GM18502 (cell line): ENCODE data around the gene DOHH.

Experiments used
- ATAC-seq: cut with Tn5 transposase; IDR thresholded peaks from one replicate; pipeline ENCODE4 v1.9.1; 2021; ENCODE audit warnings: mild to moderate bottlenecking; ENCODE audit not compliant: unreplicated experiment, poor library complexity

DOHH gene

DNA sequence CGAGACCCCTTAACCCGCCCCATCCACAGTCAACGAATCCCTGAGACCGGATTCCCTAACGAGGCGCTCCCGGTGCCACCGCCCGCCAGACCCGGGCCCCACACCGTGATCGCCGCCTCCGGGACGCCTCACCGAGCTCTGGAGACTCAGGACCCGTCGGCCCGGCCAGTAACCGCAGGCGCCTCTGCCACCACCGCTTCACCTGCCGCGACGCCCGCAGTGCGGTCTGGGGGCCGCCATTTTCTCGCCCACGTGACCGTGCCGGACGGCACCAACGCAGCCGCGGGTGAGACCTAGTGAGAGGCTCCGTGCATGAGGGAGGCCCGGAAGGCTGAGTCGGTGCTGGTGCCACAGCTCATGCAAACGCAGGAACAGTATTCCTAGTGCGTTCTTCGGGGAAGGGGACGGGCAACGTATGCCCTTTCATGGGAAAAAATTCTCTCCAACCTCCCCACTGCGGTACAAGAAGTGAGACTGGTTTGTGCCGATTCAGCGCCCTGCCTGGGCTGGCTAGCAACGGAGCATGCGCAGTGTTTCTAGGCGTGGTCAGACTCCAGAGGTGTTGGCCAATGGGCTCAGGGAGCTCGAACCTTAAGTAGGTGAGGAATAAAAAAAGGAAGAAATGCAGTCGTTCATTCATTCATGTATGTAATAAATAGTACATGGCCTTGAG lies at the start of gene DOHH:
Gene DOHH, minus strand, starts transcription at position 246 of the 673 bp plus-strand sequence. CDS start 3,860 bp downstream, outside the sequence.
- peak; percentile 84 for ATAC-seq

- ATAC-seq, result no peak
These were observed 49.3 kb upstream of the DOHH start for GRCh38 chr19:3549816-3550215.

GRCh38 chr19:3548606-3549005 lies 48.1 kb upstream of the DOHH start:
- ATAC-seq, result no peak

- ATAC-seq, result no peak
These were observed 47.4 kb upstream of the DOHH start for GRCh38 chr19:3547767-3548282.

- no peak for ATAC-seq
These were observed 46.8 kb upstream of the DOHH start for GRCh38 chr19:3547301-3547731.

GRCh38 chr19:3546119-3546518 lies 45.6 kb upstream of the DOHH start:
- no peak for ATAC-seq

GRCh38 chr19:3545669-3546034 lies 45.2 kb upstream of the DOHH start:
- no peak for ATAC-seq

DNA sequence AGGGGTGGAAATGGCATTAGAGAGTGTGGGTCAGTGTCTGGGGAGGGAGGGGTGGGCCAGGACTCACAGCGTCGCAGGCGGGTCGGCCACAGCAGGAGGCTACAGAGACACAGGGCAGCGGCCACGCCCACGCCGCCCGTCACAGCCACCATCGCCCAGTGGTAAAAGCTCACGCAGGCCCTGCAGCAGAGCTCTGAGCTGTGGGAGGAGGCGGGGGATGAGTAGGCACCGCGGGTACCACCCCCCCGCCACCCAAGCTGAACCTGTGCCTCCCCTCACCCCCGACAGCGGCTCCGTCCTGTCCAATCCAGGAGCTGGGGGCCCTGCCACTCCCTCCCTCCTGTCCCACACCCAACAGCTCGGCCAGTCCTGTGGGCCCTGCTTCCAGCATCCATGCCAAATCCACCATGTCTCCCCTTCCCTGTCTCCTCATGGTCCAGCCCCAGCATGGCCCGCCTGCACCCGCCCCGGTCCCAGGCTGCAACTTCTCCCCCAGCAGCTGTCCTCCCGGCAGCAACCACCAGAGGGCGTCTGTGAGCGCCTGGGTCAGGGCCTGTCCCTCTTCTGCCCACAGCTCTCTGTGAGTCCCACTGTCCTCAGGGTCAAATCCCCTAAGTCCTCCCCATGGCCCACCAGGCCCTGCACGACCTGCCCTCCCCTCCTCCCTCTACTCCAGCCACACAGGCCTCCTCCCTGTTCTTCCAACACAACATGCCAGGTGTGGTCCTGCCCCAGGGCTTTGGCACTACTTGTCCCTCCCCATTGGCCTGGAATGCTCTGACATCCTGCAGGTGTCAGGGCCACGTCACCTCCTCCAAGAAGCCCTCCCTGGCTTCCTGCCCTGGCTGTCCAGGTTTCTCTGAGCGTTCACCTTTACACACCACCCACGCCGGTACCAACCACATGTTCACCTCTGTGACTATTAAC lies 44.5 kb upstream of the DOHH start:
- no peak for ATAC-seq

- no peak for ATAC-seq
These were observed 43.5 kb upstream of the DOHH start for GRCh38 chr19:3544058-3544376.

DNA sequence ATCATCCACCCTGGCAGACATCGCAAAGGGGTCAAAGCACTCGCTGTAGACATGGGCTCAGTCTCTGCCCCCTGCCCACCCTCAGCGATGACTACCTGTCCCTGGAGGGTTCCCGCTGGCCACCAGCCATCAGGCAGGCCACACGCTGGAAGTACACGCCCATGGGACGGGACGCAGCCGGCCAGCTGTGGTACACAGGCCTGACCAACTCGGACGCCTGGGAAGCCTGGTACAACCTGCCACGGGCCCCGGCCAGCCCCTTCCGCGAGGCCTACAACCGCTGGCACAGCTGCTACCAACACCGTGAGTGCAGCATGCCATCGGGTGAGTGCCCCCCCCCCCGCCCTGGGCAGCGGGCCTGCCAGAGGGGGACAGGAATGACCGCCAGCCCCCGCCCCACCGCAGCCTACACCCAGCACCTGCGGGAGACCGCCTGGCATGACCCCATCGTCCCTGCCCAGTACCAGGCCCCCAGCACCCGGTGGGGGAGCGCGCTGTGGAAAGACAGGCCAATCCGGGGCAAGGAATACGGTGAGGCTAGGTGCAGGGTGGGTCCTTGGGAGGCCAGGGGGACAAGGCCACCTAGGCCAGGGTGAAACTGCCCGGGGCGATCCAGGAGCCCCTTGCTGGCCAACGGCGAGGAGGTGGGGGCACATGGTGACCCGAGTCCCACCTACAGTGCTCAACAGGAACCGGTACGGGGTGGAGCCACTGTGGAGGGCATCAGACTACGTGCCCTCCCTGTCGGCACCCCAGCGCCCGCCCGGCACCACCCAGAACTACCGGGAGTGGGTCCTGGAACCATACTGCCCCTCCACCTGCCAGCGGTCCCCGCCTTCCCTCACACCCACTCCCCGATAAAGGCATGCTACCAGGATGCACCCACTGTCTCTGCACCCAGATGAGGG lies 42.9 kb upstream of the DOHH start:
- ATAC-seq, result no peak

GRCh38 chr19:3539756-3540118 lies 39.3 kb upstream of the DOHH start:
- ATAC-seq, result no peak

DNA sequence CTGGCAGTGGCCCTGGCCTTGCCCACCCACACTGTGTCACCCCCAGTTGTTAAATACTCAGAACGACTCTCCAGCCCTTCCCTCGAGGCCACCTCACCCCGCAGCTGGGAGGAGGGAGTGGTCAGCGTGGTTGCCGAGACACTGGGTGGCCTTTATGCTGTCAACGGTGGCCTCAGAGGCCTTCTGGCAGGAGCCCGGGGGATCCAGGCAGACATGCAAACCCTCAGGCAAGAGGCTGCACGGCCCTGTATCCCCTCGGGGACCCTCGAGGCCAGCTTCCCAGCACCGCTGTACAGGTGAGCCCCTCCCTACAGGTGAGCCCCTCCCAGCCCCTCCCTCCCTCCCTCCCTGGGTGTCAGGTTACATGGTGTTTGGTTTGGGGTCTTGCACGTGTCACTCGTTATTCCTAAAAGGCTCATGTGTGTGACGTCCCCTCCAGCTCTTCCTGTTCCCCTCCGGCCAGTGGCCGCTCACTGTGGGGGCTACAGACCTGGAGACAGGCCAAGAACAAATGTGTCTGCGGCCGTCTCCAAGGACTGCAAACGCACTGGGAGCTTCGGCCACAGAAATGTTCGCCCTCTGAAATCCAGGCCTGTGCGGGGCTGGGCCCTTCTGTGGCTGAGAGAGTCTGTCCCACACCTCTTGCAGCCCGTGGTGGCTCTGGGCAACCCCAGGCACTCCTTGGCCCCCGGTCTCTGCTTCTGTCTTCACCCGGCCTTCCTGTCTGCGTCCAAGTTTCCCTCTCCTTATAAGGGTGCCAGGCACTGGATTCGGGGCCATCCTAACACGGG lies 38.7 kb upstream of the DOHH start, which contains the start of gene TEKTIP1:
Gene TEKTIP1, plus strand, starts transcription at position 210 of the 791 bp plus-strand sequence. Its CDS starts 4 bp downstream, at position 214.
- ATAC-seq, result no peak

DNA sequence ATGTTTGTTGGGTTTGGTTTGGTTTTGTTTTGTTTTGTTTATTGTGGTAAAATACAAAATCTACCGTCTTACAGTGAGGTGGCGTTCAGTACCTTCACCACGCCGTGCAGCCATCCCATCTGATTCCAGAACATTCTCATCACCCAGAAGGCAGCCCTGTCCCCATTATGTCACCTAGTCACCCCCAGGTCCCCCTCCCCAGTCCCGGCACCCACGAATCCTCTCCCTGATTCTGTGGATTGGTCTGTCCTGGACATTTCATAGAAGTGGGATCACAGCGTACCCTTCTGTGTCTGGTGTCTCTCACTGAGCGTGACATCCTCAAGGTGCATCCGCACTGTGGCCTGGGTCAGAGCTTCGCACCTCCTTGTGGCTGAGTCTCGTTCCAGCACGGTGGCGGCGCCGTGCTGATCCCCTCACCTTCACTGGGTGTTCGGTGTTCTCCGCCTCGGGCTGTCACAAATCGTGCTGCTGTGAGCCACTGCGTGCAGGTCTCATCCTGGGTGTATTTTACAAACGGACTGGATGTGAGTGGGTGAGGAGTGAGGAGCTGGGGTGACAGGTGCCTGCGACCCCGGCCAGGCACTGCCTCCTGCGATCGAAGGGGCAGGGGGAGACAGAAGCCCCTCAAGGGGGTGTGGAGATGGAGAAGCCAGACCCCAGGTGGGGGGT lies 37.9 kb upstream of the DOHH start:
- ATAC-seq, result no peak

DNA sequence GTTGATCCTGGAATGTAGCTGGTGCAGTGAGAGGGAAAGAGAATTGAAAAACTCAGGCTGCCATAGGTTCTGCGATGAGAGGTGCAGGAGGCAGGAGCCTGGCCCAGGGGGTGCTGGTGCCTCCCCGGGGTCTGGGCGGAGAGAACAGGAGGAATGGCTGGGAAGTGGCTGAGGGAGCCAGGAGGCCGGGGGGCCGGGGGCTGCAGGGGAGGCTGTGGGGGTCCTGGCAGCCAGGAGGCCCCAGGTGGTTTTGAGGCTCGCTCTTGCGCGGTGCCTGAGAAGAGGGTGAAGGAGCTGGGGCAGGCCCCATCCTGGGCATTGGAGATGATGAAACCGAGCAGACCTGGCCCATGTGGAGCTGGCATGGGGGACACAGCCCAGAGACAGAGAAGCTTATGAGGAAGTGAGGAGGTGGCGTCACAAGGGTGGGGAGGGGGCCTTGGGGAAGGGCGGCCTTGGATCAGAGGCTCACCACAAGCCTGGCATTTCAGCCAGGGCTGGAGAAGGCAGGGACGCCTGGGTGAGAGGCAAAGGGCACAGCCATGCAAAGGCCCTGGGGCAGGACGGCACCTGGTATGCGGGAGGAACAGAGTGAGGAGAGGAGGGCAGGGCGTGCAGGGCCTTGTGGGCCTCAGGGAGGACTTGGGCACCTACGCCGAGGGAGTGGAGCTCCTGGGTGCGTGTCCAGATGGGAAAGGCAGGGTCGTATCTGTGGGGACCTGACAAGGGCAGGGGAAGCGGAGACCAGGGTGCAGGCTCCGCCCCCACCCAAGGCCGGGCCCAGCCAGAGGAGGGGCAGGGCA lies 37.2 kb upstream of the DOHH start:
- ATAC-seq, result no peak

DNA sequence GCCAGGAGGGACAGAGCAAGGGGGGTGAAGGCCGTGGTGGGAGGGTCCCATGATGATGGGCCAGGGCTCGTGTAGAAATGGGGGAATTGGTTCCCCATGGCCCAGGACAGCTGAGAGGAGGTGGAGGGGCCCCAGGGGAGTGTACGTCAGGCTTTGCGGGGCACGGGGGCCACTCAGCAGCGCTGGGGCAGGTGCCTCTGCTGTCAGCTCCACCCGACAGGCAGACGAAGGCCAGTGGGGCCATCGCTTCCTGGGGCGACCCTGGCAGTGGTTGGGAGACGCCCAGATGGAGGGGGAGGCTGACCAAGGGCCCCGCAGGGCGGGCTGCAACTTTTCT lies 36.6 kb upstream of the DOHH start:
- no peak for ATAC-seq

GRCh38 chr19:3536429-3537100 lies 36.1 kb upstream of the DOHH start:
- ATAC-seq, result no peak

- ATAC-seq, result no peak
These were observed 35.5 kb upstream of the DOHH start for GRCh38 chr19:3535981-3536380.

DNA sequence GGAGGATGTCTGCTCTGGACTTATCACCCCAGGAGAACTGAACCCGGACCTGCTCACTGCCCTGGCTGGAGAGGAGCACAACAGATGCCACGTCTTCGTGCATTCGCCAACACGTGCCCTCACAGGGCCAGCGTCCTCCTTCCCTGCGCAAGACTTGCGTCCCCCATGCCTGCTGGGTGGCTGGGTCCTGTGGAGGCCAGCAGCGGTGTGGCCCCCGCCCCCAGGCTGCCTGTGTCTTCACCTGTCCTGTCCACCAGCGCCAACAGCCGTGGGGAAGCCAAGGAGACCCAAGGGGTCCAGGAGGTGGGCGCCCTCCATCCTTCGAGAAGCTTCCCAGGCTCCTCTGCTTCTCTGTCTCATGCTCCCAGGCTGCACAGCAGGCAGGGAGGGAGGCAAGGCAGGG lies 35.1 kb upstream of the DOHH start:
- no peak for ATAC-seq
